DOHH2 (cell line): ENCODE measurements around the gene DYDC2.

Experiments
- H3F3A ChIP-seq: fragments of 200-600 bp; sonication (generic), shearing (Covaris generic); 2 replicates; pipeline ENCODE4 v1.6.0; 2016; ENCODE audit warnings: antibody characterized with exemption, mild to moderate bottlenecking; ENCODE audit not compliant: control insufficient read depth, insufficient read depth
- H3K27ac ChIP-seq: fragments of 200-600 bp; sonication (generic); 2 replicates; pipeline ENCODE4 v1.5.1; 2014; ENCODE audit warnings: low read depth, mild to moderate bottlenecking, low read length, moderate library complexity
- H3K27me3 ChIP-seq: fragments of 200-600 bp; sonication (generic); 2 replicates; pipeline ENCODE4 v1.6.1; 2014; ENCODE audit warnings: mild to moderate bottlenecking, low read length, mixed read lengths; ENCODE audit not compliant: control insufficient read depth
- H3K36me3 ChIP-seq: fragments of 200-600 bp; sonication (generic); 2 replicates; pipeline ENCODE4 v1.6.1; 2014; ENCODE audit warnings: mild to moderate bottlenecking, low read length, moderate library complexity, mixed read lengths; ENCODE audit not compliant: control insufficient read depth
- H3K4me1 ChIP-seq: fragments of 200-600 bp; sonication (generic); 2 replicates; pipeline ENCODE4 v1.6.1; 2014; ENCODE audit warnings: mild to moderate bottlenecking, low read length, mixed read lengths; ENCODE audit not compliant: control insufficient read depth
- H3K4me2 ChIP-seq: fragments of 200-600 bp; sonication (generic); 2 replicates; pipeline ENCODE4 v1.6.0; 2014; ENCODE audit warnings: mild to moderate bottlenecking, low read length, moderate library complexity
- H3K4me3 ChIP-seq: fragments of 200-600 bp; sonication (generic); 2 replicates; pipeline ENCODE4 v1.5.1; 2014; ENCODE audit warnings: mild to moderate bottlenecking, low read length, mixed read lengths
- H3K79me2 ChIP-seq: fragments of 200-600 bp; sonication (generic); 2 replicates; pipeline ENCODE4 v1.6.1; 2014; ENCODE audit warnings: mild to moderate bottlenecking, low read length, mixed read lengths; ENCODE audit not compliant: control insufficient read depth
- H3K9me2 ChIP-seq: fragments of 200-600 bp; sonication (generic); replicated peaks from 2 replicates; pipeline ENCODE4 v1.6.1; 2014; ENCODE audit warnings: mild to moderate bottlenecking, low read length, mixed read lengths; ENCODE audit not compliant: control insufficient read depth
- H3K9me3 ChIP-seq: fragments of 200-600 bp; sonication (generic); 2 replicates; pipeline ENCODE4 v1.6.1; 2014; ENCODE audit warnings: antibody characterized with exemption, low read length, mixed read lengths; ENCODE audit not compliant: control insufficient read depth, insufficient read depth
- H4K20me1 ChIP-seq: fragments of 200-600 bp; sonication (generic); 2 replicates; pipeline ENCODE4 v1.6.0; 2014; ENCODE audit warnings: low read depth, mild to moderate bottlenecking, antibody characterized with exemption, low read length, moderate library complexity; ENCODE audit not compliant: control insufficient read depth, insufficient read depth
- CTCF ChIP-seq: fragments of 200-600 bp; sonication (generic); IDR thresholded peaks from one replicate; pipeline ENCODE4 v1.5.1; 2014; ENCODE audit warnings: antibody characterized with exemption, mild to moderate bottlenecking, low read depth, low read length; ENCODE audit not compliant: poor library complexity, severe bottlenecking
- EZH2phosphoT487 ChIP-seq: fragments of 200-600 bp; sonication (generic); IDR thresholded peaks from 2 replicates; pipeline ENCODE4 v1.6.1; 2017; ENCODE audit warnings: borderline replicate concordance, mild to moderate bottlenecking, antibody characterized with exemption, low read length, moderate library complexity, mixed read lengths

Gene DYDC2

DNA sequence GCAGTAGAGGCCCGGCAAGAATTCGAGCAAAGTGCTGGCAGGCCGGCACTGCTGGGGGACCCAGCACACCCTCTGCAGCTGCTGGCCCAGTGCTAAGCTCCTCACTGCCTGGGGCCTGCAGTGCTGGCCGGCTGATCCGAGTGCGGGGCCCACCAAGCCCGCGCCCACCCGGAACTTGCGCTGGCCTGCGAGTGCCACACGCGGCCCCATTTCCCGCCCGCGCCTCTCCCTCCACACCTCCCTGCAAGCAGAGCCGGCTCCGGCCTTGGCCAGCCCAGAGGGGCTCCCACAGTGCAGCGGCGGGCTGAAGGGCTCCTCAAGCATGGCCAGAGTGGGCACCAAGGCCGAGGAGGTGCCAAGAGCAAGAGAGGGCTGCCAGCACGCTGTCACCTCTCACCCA lies 3.1 kb downstream of the DYDC2 start:
- TF ChIP-seq CTCF (no peak), EZH2phosphoT487 (no peak)
- H3K9me2 ChIP-seq: no peaks in the 10 kb centered on the region
- no peaks in the 10 kb centered on the region for H3K27me3 ChIP-seq
- H3K4me2 ChIP-seq: no peak overlapping the region
- no peaks in the 10 kb centered on the region for H3K79me2 ChIP-seq
- H3K4me1 ChIP-seq: no peaks in the 10 kb centered on the region
- H3K4me3 ChIP-seq: no peak overlapping the region
- no peaks in the 10 kb centered on the region for H3F3A ChIP-seq
- no peaks in the 10 kb centered on the region for H4K20me1 ChIP-seq
- no peaks in the 10 kb centered on the region for H3K36me3 ChIP-seq
- H3K9me3 ChIP-seq: no peaks in the 10 kb centered on the region
- H3K27ac ChIP-seq: no peak overlapping the region

GRCh38 chr10:80365510-80365909 lies 8.9 kb downstream of the DYDC2 start:
- H4K20me1 ChIP-seq: no peaks in the 10 kb centered on the region
- no peaks in the 10 kb centered on the region for H3F3A ChIP-seq
- no peak overlapping the region for H3K27ac ChIP-seq
- H3K79me2 ChIP-seq: no peaks in the 10 kb centered on the region
- H3K27me3 ChIP-seq: 0 out of 2 replicates have a peak, but pooled peaks cover 3% of the 10 kb centered on the region
- H3K4me3 ChIP-seq: no peak overlapping the region
- no peaks in the 10 kb centered on the region for H3K4me1 ChIP-seq
- peaks cover 13% of the 10 kb centered on the region; the same call in 1 of the 2 replicates for H3K9me3 ChIP-seq
- H3K9me2 ChIP-seq: no peaks in the 10 kb centered on the region
- TF ChIP-seq CTCF (no peak), EZH2phosphoT487 (no peak)
- no peak overlapping the region for H3K4me2 ChIP-seq
- no peaks in the 10 kb centered on the region for H3K36me3 ChIP-seq

DNA sequence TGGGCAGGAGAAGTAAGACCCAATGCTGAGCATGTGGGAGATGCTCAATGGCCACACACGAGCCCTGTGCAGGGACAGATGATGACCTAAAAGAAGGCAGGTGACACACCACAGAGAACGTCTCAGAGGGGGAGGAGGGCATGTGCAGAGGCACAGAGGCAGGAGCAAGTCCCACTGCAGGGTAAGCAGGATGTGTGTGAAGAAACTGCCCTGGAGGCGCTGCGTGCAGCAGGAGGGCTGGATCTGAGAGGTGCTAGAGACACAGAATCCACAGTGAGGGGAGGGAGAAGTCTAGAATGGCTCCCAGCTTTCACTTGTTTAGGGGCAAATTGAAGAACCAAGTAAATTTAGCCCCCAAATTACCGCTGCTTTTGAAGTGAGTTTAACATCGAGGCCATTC lies 14.9 kb downstream of the DYDC2 start:
- H4K20me1 ChIP-seq: no peaks in the 10 kb centered on the region
- no peaks in the 10 kb centered on the region for H3K79me2 ChIP-seq
- H3K4me1 ChIP-seq: no peaks in the 10 kb centered on the region
- H3K27me3 ChIP-seq: peaks cover 6% of the 10 kb centered on the region
- H3K9me2 ChIP-seq: no peaks in the 10 kb centered on the region
- H3F3A ChIP-seq: no peaks in the 10 kb centered on the region
- peaks cover 11% of the 10 kb centered on the region; the same call in 1 of the 2 replicates for H3K9me3 ChIP-seq
- no peaks in the 10 kb centered on the region for H3K36me3 ChIP-seq
- no peak overlapping the region for H3K4me3 ChIP-seq
- no peak overlapping the region for H3K27ac ChIP-seq
- no peak overlapping the region for H3K4me2 ChIP-seq
- TF ChIP-seq CTCF (no peak), EZH2phosphoT487 (no peak)

GRCh38 chr10:80372675-80373074 lies 16.1 kb downstream of the DYDC2 start:
- H3K27me3 ChIP-seq: peaks cover 8% of the 10 kb centered on the region
- H3F3A ChIP-seq: no peaks in the 10 kb centered on the region
- H3K4me1 ChIP-seq: no peaks in the 10 kb centered on the region
- H3K4me2 ChIP-seq: no peak overlapping the region
- H3K9me2 ChIP-seq: no peaks in the 10 kb centered on the region
- H3K36me3 ChIP-seq: no peaks in the 10 kb centered on the region
- no peak overlapping the region for H3K27ac ChIP-seq
- no peak overlapping the region for H3K4me3 ChIP-seq
- no peaks in the 10 kb centered on the region for H4K20me1 ChIP-seq
- no peak for TF ChIP-seq EZH2phosphoT487
- TF ChIP-seq CTCF: no peak
- no peaks in the 10 kb centered on the region for H3K79me2 ChIP-seq
- H3K9me3 ChIP-seq: 0 out of 2 replicates have a peak, but pooled peaks cover 6% of the 10 kb centered on the region
